ENCODE results near the gene ROCK1.

DNA sequence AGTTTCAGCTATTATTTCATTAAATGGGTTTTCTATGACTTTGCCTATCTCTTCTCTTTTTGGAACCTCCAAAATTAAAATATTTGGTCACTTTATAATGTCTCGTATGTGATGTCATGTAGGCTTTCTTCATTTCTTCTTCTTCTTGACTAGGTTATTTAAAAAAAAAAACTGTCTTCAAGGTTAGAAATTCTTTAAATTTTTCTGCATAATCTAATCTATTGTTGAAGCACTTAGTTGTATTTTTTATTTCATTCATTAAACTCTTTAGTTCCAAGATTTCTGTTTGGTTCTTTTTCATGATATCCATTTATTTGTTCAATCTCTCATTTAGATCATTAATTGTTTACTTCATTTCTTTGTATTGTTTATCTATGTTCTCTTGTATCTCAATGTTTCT is 43.8 kb upstream of the ROCK1 start:
- TF ChIP-seq, protein P1, sequence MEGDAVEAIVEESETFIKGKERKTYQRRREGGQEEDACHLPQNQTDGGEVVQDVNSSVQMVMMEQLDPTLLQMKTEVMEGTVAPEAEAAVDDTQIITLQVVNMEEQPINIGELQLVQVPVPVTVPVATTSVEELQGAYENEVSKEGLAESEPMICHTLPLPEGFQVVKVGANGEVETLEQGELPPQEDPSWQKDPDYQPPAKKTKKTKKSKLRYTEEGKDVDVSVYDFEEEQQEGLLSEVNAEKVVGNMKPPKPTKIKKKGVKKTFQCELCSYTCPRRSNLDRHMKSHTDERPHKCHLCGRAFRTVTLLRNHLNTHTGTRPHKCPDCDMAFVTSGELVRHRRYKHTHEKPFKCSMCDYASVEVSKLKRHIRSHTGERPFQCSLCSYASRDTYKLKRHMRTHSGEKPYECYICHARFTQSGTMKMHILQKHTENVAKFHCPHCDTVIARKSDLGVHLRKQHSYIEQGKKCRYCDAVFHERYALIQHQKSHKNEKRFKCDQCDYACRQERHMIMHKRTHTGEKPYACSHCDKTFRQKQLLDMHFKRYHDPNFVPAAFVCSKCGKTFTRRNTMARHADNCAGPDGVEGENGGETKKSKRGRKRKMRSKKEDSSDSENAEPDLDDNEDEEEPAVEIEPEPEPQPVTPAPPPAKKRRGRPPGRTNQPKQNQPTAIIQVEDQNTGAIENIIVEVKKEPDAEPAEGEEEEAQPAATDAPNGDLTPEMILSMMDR (IDR thresholded peaks at IDR 0.05), result no peak
- no peak for TF ChIP-seq POLR2A (IDR thresholded peaks at IDR 0.05)
